GM21786 (cell line): ENCODE results near the gene AHRR.
"Not testable (repeated sequence)": the region's sequence is repeated elsewhere in the genome, so short reads cannot be mapped to it uniquely, and the experiment has no call there.

Experiments used
- ATAC-seq: cut with Tn5 transposase; IDR thresholded peaks from one replicate; pipeline ENCODE4 v1.9.1; 2021; ENCODE audit not compliant: unreplicated experiment

The AHRR gene

GRCh38 chr5:470961-471749 is 149.6 kb downstream of the AHRR start:
- ATAC-seq: no peak

GRCh38 chr5:471750-472058 is 150.2 kb downstream of the AHRR start:
- no peak for ATAC-seq

DNA sequence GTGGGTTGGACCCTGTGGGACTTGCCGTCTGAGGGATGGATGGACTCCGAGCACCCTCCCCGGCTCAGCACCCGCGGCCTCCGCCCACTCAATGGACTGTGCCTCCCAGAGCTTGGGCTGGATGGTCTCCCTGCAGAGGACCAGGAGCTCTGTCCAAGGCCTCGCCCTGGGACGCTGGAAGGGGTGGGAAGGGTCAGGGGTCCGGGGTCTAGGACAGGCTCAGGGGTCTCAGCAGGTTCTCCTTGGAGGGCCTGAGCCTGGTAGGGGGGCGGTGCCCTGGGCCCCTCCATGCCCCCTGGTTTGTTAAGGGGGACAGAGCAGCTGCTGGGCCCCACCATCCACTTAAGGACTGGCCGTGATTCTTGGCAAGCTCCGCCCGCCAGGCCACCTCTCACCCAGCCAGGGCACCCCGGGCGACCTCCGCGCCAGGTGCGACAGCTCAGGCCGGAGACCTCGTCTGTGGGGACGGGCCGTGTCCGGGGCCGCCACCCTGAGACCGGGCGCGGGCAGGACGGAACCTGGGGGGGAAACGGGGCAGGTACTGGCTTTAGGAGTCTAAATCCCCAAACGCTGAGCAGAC is 150.7 kb downstream of the AHRR start:
- ATAC-seq: peak; percentile 6

DNA sequence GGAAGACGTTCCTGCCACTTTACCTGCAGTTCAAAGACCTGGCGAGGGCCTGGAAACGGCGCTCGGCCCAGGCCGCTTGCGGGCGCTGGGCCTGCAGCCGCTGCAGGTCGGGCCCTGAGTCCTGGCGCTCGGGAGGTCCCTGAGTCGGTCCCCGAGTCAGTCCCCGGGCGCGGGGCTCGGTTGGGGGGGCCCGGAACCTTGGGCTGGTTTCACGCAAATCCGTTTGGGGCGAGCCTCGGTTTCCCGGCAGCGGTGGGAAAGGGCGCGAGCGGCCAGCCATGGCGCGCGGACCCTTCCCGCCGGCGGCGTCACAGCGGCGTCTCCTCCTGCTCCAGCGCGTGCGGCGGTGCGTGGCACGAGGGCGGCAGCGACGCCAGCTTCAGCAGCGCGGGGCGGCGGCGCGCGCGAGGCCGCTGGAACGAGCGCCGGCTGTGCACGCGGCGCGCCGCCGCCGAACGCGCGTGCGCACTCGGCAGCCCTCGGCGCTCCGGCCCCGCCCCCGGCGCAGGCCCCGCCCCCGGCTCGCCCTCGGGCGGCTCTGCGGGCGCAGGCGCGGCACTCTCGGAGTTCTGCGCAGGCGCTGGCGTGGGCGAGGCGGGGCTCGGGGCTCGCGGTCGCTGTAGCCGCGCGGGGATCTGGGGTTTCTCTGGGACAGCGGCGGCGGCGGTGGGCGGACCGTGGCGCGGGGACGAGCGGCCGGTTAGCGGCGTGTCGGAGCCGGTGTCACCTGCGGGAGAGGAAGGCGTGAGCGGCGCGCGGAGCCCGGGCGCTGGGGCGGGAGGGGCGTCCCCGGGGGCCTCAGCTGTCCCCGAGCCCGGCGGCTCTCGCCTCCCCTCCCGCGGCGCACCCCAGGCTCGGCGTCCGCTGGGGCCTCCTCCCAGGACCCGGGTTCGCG is 151.4 kb downstream of the AHRR start:
- peak; percentile 59 for ATAC-seq

DNA sequence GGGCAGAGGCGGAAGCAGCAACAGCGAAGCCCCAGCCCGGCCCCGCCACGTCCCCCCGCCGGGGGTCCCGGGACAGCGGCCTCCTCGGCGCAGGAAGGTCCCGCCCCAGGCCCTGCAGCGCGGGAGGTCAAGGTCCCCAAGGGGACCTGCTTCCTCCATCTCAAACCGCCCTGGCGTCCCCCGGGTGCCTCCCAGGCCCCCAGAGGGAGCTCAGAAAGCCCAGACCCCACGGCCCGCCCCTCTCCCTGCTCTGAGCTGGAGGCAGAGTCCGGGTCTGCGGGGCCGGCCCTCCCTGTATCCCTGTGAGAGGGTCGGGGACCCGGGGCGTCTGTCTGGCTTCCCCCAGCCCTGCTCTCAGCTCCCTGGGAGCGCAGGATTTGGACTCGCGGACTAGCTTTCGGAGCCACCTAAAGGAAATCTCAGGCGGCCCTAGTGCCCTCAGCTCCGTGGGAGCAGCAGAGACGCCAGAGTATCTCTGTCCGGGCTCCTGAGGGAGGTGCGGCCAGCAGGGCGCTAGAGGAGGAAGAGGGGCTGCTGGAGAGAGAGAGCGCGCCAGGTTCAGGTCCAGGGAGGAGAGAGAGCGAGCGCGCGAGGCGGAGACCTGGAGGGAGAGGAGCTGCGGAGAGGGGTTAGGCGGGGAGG is 152.2 kb downstream of the AHRR start:
- ATAC-seq: peak; percentile 28

DNA sequence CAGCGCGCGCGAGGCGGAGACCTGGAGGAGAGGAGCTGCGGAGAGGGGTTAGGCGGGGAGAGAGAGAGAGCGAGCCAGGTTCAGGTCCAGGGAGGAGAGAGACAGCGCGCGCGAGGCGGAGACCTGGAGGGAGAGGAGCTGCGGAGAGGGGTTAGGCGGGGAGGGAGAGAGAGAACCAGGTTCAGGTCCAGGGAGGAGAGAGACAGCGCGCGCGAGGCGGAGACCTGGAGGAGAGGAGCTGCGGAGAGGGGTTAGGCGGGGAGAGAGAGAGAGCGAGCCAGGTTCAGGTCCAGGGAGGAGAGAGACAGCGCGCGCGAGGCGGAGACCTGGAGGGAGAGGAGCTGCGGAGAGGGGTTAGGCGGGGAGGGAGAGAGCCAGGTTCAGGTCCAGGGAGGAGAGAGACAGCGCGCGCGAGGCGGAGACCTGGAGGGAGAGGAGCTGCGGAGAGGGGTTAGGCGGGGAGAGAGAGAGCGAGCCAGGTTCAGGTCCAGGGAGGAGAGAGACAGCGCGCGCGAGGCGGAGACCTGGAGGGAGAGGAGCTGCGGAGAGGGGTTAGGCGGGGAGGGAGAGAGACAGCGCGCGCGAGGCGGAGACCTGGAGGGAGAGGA is 152.8 kb downstream of the AHRR start:
- not testable (repeated sequence) for ATAC-seq

GRCh38 chr5:474840-475661 is 153.5 kb downstream of the AHRR start:
- no peak for ATAC-seq

DNA sequence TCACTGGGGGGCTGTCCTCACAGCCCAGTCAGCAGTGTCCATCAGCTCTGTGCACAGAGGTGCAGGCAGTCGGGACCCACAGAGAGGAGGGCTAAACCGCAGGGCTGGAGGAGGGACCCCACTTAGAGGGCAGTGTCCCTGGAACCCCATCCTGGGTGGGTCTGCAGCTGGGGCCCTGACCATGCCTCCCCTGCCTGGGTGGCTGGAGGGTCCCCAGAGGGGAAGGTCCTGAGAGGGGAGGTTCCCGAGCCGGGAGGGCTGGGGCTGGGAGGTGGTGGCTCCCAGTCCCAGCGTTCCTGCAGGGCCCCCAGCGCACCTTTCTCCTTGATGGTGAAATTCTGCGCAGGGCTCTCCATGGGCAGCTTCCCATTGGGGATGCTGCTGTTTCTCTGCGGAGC is 154.2 kb downstream of the AHRR start:
- ATAC-seq: no peak

DNA sequence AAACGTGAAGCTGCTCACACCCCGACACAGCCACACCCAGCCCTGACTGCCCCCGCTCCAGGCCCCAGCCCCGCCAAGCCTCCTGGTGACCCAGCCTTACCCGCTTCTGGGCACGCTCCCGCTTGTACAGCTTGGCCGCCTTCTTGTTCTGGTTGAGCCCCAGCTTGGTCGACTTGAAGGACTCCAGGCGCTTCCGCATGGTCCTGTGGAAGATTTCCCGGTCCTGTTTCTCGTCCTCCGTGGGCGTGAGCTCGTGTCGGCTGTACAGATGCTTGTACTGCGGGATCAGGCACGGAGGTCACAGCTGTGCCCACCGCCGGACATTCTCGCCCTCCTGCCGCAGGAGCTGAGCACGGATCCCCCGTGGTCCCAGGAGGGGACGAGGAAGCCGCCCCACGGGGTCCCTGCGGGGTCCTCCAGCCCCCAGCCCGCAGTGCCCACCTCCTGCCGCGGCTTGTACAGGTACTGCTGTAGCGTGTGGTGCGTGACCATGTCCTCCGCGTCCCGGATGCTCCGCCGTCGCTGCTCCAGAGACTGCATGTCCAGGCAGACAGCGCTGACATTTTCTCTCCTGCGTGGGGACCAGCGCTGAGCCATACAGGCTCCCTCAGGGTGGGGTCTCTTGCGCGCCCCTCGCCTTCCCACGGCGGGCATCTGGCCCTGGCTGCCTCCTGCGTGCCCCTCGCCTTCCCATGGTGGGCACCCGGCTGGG is 154.7 kb downstream of the AHRR start:
- ATAC-seq: no peak

DNA sequence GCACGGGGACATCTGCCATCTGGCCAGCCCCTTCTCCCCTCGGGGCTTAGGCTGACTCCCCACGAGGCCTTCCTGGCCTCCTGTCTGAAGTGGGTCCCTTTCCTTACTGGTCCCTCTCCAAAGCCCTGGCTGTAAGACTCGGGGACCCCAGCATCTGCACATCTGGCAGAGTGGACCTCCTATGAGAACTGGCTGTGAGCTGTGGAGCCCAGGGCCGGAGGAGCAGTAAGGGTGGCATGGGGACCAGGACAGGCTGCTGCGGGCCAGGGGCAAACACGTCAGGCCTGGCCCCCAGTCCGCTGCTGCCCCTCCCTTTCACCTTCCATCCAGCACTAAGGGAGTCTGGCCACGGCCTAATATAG is 155.3 kb downstream of the AHRR start:
- ATAC-seq: no peak

GRCh38 chr5:477247-477646 is 155.7 kb downstream of the AHRR start:
- no peak for ATAC-seq

DNA sequence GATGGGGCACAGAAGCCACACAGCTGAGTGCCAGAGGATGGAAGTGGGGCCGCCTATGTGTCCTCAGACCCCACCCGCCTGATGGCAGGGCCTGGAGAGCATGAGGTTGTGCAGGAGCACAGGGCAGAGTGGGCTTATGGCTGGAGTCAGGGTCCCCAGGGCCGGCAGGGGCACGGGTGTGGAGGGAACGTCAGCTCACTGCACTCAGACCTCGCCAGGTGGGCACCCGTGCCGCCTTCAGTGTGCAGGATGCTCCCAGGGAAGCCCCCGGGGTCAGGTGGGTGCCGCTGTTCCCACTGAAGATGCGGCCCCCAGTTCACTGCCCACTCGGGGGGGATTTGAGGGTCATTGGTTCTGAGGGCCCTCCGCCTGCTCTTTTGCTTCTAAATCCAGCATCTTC is 156.4 kb downstream of the AHRR start:
- no peak for ATAC-seq

DNA sequence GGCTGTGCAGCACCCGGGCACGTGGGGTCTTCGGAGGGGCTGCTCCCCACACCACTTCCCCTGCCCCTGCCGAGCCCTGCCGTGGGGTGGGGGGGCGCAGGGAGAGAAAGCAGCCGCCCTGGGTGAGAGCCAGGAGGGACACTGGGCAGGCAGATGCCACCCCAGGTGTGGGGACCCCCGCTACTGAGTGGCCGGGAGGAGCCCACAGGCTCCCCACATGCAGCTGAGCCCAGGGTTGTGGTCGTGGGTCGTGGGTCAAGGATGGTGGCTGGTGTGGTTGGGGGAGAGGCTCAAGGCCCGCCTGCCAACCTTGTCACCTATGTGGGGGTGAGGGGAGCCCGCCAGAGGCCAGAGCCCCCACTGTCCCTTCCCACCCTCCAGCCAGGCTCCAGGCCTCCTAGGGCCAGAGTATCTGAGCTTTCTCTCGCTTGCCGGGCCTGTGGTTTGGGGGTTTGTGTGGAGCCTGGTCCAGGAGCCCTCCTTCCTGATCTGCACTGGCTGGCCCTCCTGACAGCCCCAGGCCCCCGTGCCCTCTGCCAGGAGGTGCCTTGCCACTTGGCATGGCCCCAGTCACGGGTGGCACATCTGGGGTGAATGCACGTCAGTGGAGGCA is 157.0 kb downstream of the AHRR start:
- no peak for ATAC-seq

GRCh38 chr5:478982-479535 is 157.5 kb downstream of the AHRR start:
- ATAC-seq: no peak

GRCh38 chr5:479566-480319 is 158.2 kb downstream of the AHRR start:
- no peak for ATAC-seq

DNA sequence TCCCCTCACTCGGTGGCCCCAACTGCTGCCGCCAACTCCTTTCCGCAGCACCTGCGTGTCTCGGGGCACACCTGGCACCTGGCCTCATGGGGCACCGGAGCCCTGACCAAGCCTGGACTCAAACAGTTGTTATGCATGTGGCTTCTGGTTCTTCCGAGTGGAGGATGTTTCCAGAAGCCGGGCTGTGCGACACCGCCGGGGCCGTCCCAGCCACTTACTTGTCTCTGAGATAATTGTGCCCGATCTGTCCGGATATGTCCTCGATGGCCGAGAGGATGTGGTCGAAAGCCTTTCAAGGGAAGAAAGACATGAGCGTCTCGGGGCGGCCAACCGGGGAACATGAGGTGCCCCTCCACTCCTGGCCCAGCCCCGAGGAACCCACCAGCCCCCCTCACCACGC is 159.8 kb downstream of the AHRR start:
- no peak for ATAC-seq

DNA sequence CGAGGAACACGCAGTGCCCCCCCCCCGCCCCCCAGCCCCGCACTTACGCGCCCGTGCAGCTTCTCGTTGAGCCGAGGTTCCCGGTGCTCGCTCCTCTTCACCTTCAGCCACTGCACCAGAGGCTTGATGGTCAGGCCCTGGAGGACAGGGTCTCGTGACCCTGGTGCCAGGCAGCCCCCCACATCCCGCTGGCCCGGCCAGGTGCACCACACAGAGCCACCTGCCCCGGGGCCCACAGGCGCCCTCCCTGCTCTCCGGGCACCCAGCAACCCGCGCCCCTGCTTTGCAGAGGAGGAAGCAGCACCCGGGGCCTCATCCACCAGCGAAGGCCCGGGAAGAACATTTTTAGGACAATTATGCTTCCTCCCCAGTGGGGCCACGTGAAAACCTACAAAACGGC is 160.5 kb downstream of the AHRR start:
- ATAC-seq: no peak

- no peak for ATAC-seq
Measured at GRCh38 chr5:482506-482905, 161.0 kb downstream of the AHRR start.
